GM18517 (cell line): ENCODE results near the gene LILRA5.
"Not testable (repeated sequence)": the region's sequence is repeated elsewhere in the genome, so short reads cannot be mapped to it uniquely, and the experiment has no call there.

Experiments
- ATAC-seq: cut with Tn5 transposase; IDR thresholded peaks from one replicate; pipeline ENCODE4 v1.9.1; 2021; ENCODE audit warnings: mild to moderate bottlenecking, moderate library complexity; ENCODE audit not compliant: unreplicated experiment

LILRA5 gene

GRCh38 chr19:54277111-54277615 lies 35.8 kb downstream of the LILRA5 start:
- not testable (repeated sequence) for ATAC-seq

GRCh38 chr19:54275951-54276350 lies 37.0 kb downstream of the LILRA5 start:
- ATAC-seq: no peak

GRCh38 chr19:54274516-54274915 lies 38.5 kb downstream of the LILRA5 start:
- not testable (repeated sequence) for ATAC-seq

- no peak for ATAC-seq
Measured at GRCh38 chr19:54273821-54274220, 39.1 kb downstream of the LILRA5 start.

GRCh38 chr19:54272181-54272580 lies 40.8 kb downstream of the LILRA5 start:
- ATAC-seq: not testable (repeated sequence)

- not testable (repeated sequence) for ATAC-seq
Measured at GRCh38 chr19:54271587-54271986, 41.4 kb downstream of the LILRA5 start.

- no peak for ATAC-seq
Measured at GRCh38 chr19:54271106-54271505, 41.9 kb downstream of the LILRA5 start.

- ATAC-seq: no peak
Measured at GRCh38 chr19:54268936-54269335, 44.0 kb downstream of the LILRA5 start.

GRCh38 chr19:54266133-54266532 lies 46.8 kb downstream of the LILRA5 start:
- no peak for ATAC-seq

- no peak for ATAC-seq
Measured at GRCh38 chr19:54262470-54262869, 50.5 kb downstream of the LILRA5 start.

- ATAC-seq: no peak
Measured at GRCh38 chr19:54262066-54262465, 50.9 kb downstream of the LILRA5 start.

- no peak for ATAC-seq
Measured at GRCh38 chr19:54257116-54257480, 55.9 kb downstream of the LILRA5 start, which contains the start of gene LILRB5. TSS of gene LILRB5 (minus strand) at chr19:54257273. CDS start at chr19:54257193, 80 bp downstream.
